GM12878 (cell line): ENCODE results near the gene ADGRV1. TPM values are rescaled to one million over a fixed set of nuclear protein-coding genes. Genes with fewer than 3 reads are reported as not detected.
A peak's percentile ranks its signal among the peaks of the same experiment; 100 is the strongest.

ENCODE experiments used
- BHLHE40 ChIP-seq, 2 experiments: fragments of 450-650 bp in 1 of 2; IDR thresholded peaks; 2 replicates each; pipeline ENCODE4 v1.6.1; 2011 to 2017; ENCODE audit warnings: low read depth in 2 of 2, borderline replicate concordance in 1 of 2, improper control_type of control experiment in 1 of 2, low read length in 1 of 2, mild to moderate bottlenecking in 1 of 2
- CHD2 ChIP-seq: IDR thresholded peaks from 2 replicates; pipeline ENCODE4 v1.6.1; 2011; ENCODE audit warnings: low read depth, low read length, improper control_type of control experiment, borderline replicate concordance
- CREB1 ChIP-seq: IDR thresholded peaks from 2 replicates; pipeline ENCODE4 v1.6.1; 2012; ENCODE audit warnings: low read depth, mild to moderate bottlenecking, inconsistent platforms
- EZH2 ChIP-seq: IDR thresholded peaks from 2 replicates; pipeline ENCODE4 v1.6.1; 2012; ENCODE audit warnings: low read depth, mild to moderate bottlenecking, control low read depth, inconsistent platforms, low read length, borderline replicate concordance; ENCODE audit not compliant: control insufficient read depth
- GABPA ChIP-seq: IDR thresholded peaks from 2 replicates; pipeline ENCODE4 v1.6.1; 2014; ENCODE audit warnings: antibody characterized with exemption, low read depth, mild to moderate bottlenecking, inconsistent platforms
- GATAD2B ChIP-seq: fragments of 450-650 bp; conservative IDR thresholded peaks from 2 replicates; pipeline ENCODE4 v1.6.1; 2017; ENCODE audit warnings: low read depth, mild to moderate bottlenecking, moderate library complexity
- MEF2A ChIP-seq: IDR thresholded peaks from 2 replicates; pipeline ENCODE4 v1.6.1; 2011; ENCODE audit warnings: low read depth, mild to moderate bottlenecking, low read length, moderate library complexity; ENCODE audit not compliant: insufficient read depth
- PAX5 ChIP-seq: IDR thresholded peaks from 2 replicates; pipeline ENCODE4 v1.6.1; 2011; ENCODE audit warnings: low read depth, low read length, borderline replicate concordance
- RAD51 ChIP-seq: fragments of 450-650 bp; IDR thresholded peaks from 2 replicates; pipeline ENCODE4 v1.6.1; 2016; ENCODE audit warnings: moderate library complexity, mild to moderate bottlenecking, inconsistent platforms
- RB1 ChIP-seq: fragments of 450-650 bp; formaldehyde crosslinking; IDR thresholded peaks from 2 replicates; pipeline ENCODE4 v1.6.1; 2017; ENCODE audit warnings: mild to moderate bottlenecking, borderline replicate concordance
- RCOR1 ChIP-seq: conservative IDR thresholded peaks from 2 replicates; pipeline ENCODE4 v1.6.1; 2012; ENCODE audit warnings: low read depth, low read length, improper control_type of control experiment
- SMAD5 ChIP-seq: IDR thresholded peaks from 2 replicates; pipeline ENCODE4 v1.6.1; 2016; ENCODE audit warnings: antibody characterized with exemption, low read depth
- SRF ChIP-seq, 2 experiments: IDR thresholded peaks; 2 replicates each; pipeline ENCODE4 v1.6.1; 2011; ENCODE audit warnings: low read depth in 2 of 2, low read length in 2 of 2, mild to moderate bottlenecking in 1 of 2, moderate library complexity in 1 of 2
- SUPT20H ChIP-seq: IDR thresholded peaks from 2 replicates; pipeline ENCODE4 v1.6.1; 2011; ENCODE audit warnings: low read depth, mild to moderate bottlenecking, low read length, moderate library complexity, borderline replicate concordance; ENCODE audit not compliant: control insufficient read depth
- USF1 ChIP-seq: IDR thresholded peaks from 2 replicates; pipeline ENCODE4 v1.6.1; 2011; ENCODE audit warnings: borderline replicate concordance, low read depth, mild to moderate bottlenecking, moderate library complexity, mixed read lengths, low read length; ENCODE audit not compliant: insufficient read depth; ENCODE audit errors: extremely low read length
- YY1 ChIP-seq: IDR thresholded peaks from 2 replicates; pipeline ENCODE4 v1.6.1; 2011; ENCODE audit warnings: low read depth, mild to moderate bottlenecking, low read length
- ZNF217 ChIP-seq: fragments of 450-650 bp; IDR thresholded peaks from 2 replicates; pipeline ENCODE4 v1.6.1; 2017; ENCODE audit warnings: antibody characterized with exemption, mild to moderate bottlenecking
- ZNF687 ChIP-seq: fragments of 450-650 bp; IDR thresholded peaks from 2 replicates; pipeline ENCODE4 v1.6.1; 2017; ENCODE audit warnings: mild to moderate bottlenecking, moderate library complexity
- polyA plus RNA-seq, 11 experiments: library from polyadenylated mRNA; depleted of rRNA in 4 of 11; unstranded in 6 of 11; stranded (reverse) in 5 of 11; fragments of >200 nt; fragmentation: Nextera tagmentation in 4 of 11; fragmentation: Illumina TruSeq in 1 of 11; extraction: Ambion mirVana in 4 of 11; extraction: Trizol in 1 of 11; gene quantifications; 1 replicate in 1 of 11; 2 replicates in 10 of 11; pipeline versions ENCODE4 v1.2.1 to v1.2.3, GENCODE V29; 2011 to 2016; ENCODE audit warnings: inconsistent platforms in 2 of 11, missing spikeins in 2 of 11, low read depth in 1 of 11
- total RNA-seq, 4 experiments: library from RNA; depleted of rRNA in 3 of 4; stranded (reverse); fragments of >200 nt in 3 of 4; fragmentation: Illumina TruSeq in 1 of 4; extraction: Trizol in 1 of 4; gene quantifications; 2 replicates each; pipeline versions ENCODE4 v1.2.1 to v1.2.3, GENCODE V29; 2013 to 2021

The ADGRV1 gene
- total and polyA plus RNA-seq, 10 of the 15 experiments (the other 5 are each of a cell fraction or from before 2014, with no cell fraction given): 0.04 to 8.1 (median 0.16) TPM; not detected in 1

GRCh38 chr5:90949469-90950358 is 391.1 kb downstream of the ADGRV1 start (continued):
- TF ChIP-seq ZNF687 (no peak), EZH2 (no peak), GABPA (no peak; the same call in 1 of the 2 replicates), CREB1 (no peak), YY1 (no peak), RB1 (no peak), MEF2A (no peak), SRF (IDR thresholded peaks at IDR 0.05; ENCODE audit: low read depth in 2 of 2, low read length in 2 of 2) (no peak), RAD51 (no peak), ZNF217 (peak; percentile 76), SUPT20H (no peak), GATAD2B (no peak), USF1 (no peak), SMAD5 (no peak), CHD2 (no peak), PAX5 (no peak), RCOR1 (no peak), BHLHE40 (IDR thresholded peaks at IDR 0.05; ENCODE audit: borderline replicate concordance in 1 of 2, low read depth in 2 of 2, low read length in 1 of 2) (peak in 1 of 2 experiments; percentile 30; a peak in 1 of 4 replicates)
